ENCODE measurements around the gene LIMS3. TPM values are rescaled to one million over a fixed set of nuclear protein-coding genes. Genes with fewer than 3 reads are reported as not detected.
"Not testable (repeated sequence)": the region's sequence is repeated elsewhere in the genome, so short reads cannot be mapped to it uniquely, and the experiment has no call there.

The LIMS3 gene
- polyA plus RNA-seq, 1 experiment: 3.3 TPM

GRCh38 chr2:109936534-109936933 is 38.0 kb downstream of the LIMS3 start:
- H3K27me3 ChIP-seq (ENCODE audit: control insufficient read depth, insufficient read depth, low read length); DNase-seq (ENCODE audit: low read depth, low spot score); H3K9me3 ChIP-seq (ENCODE audit: control insufficient read depth, insufficient read depth, low read length); CTCF ChIA-PET; H3K4me3 ChIP-seq (ENCODE audit: low read depth, low read length); H3K27ac ChIP-seq (ENCODE audit: low read depth, low read length); POLR2A ChIA-PET: not testable (repeated sequence)

- H3K27ac ChIP-seq (ENCODE audit: low read depth, low read length); DNase-seq (ENCODE audit: low read depth, low spot score); H3K4me3 ChIP-seq (ENCODE audit: low read depth, low read length); POLR2A ChIA-PET; H3K27me3 ChIP-seq (ENCODE audit: control insufficient read depth, insufficient read depth, low read length); H3K9me3 ChIP-seq (ENCODE audit: control insufficient read depth, insufficient read depth, low read length); CTCF ChIA-PET: not testable (repeated sequence)
Observed at GRCh38 chr2:109945362-109945761, 46.9 kb downstream of the LIMS3 start.

- CTCF ChIA-PET; H3K27ac ChIP-seq (ENCODE audit: low read depth, low read length); DNase-seq (ENCODE audit: low read depth, low spot score); H3K27me3 ChIP-seq (ENCODE audit: control insufficient read depth, insufficient read depth, low read length); H3K4me3 ChIP-seq (ENCODE audit: low read depth, low read length); POLR2A ChIA-PET; H3K9me3 ChIP-seq (ENCODE audit: control insufficient read depth, insufficient read depth, low read length): not testable (repeated sequence)
Observed at GRCh38 chr2:109947262-109947958, 48.9 kb downstream of the LIMS3 start.

DNA sequence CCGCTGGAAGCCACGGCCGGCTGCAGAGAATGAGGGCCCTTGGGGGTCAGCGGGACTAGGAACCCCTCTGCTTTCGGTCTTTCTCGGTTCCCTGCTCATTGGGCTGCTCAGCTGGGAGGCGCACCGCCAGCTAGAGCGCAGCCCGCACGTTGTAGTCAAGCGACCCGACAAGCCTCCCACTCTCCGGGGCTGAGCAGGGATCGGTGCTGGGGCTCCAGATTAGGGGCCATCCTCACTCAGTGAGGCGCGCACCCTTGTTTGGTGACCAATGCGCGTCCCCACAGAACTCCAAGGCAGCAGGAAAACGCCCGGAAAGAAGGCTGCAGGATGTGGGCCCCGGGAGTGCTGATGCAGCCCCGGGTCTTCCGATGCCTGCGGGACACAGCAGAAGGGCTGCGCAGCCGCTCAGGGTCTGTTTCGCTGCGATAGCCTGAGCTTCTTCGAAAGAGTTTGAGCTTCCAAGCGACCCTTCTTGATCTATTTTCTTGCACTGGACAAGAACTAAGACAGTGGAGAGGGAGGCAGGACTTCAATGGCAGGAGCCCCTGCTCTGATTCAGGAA is 49.6 kb downstream of the LIMS3 start:
- CTCF ChIA-PET; DNase-seq (ENCODE audit: low read depth, low spot score); H3K27ac ChIP-seq (ENCODE audit: low read depth, low read length); H3K9me3 ChIP-seq (ENCODE audit: control insufficient read depth, insufficient read depth, low read length); POLR2A ChIA-PET; H3K27me3 ChIP-seq (ENCODE audit: control insufficient read depth, insufficient read depth, low read length); H3K4me3 ChIP-seq (ENCODE audit: low read depth, low read length): not testable (repeated sequence)

- H3K9me3 ChIP-seq (ENCODE audit: control insufficient read depth, insufficient read depth, low read length); H3K4me3 ChIP-seq (ENCODE audit: low read depth, low read length); DNase-seq (ENCODE audit: low read depth, low spot score); POLR2A ChIA-PET; H3K27me3 ChIP-seq (ENCODE audit: control insufficient read depth, insufficient read depth, low read length); H3K27ac ChIP-seq (ENCODE audit: low read depth, low read length); CTCF ChIA-PET: not testable (repeated sequence)
Observed at GRCh38 chr2:109950146-109950843, 51.8 kb downstream of the LIMS3 start.

DNA sequence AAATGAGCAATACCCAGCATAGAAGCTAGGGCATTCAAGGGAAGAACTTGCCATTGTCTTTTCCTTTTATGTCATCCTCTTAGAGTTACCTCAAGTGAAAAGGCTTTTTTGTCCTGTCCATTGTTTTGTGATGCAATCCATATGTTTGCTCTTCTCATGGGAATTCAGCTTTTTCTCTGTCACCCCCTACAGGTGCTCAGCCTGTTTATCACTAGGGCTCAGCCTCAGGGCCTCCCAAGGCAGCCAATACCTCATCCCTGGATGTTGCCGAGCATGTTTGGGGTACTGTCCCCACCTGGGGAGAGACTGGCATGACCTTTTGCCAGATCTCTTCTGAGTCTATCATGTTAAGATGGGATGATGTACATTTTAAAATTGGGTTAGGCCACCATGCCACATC is 65.5 kb downstream of the LIMS3 start:
- H3K4me3 ChIP-seq (ENCODE audit: low read depth, low read length); H3K27ac ChIP-seq (ENCODE audit: low read depth, low read length); POLR2A ChIA-PET; H3K27me3 ChIP-seq (ENCODE audit: control insufficient read depth, insufficient read depth, low read length); CTCF ChIA-PET; DNase-seq (ENCODE audit: low read depth, low spot score); H3K9me3 ChIP-seq (ENCODE audit: control insufficient read depth, insufficient read depth, low read length): not testable (repeated sequence)

GRCh38 chr2:109965482-109965881 is 67.0 kb downstream of the LIMS3 start:
- DNase-seq (ENCODE audit: low read depth, low spot score); POLR2A ChIA-PET; H3K9me3 ChIP-seq (ENCODE audit: control insufficient read depth, insufficient read depth, low read length); H3K27ac ChIP-seq (ENCODE audit: low read depth, low read length); H3K4me3 ChIP-seq (ENCODE audit: low read depth, low read length); H3K27me3 ChIP-seq (ENCODE audit: control insufficient read depth, insufficient read depth, low read length); CTCF ChIA-PET: not testable (repeated sequence)

GRCh38 chr2:109966107-109966736 is 67.7 kb downstream of the LIMS3 start:
- CTCF ChIA-PET; H3K27ac ChIP-seq (ENCODE audit: low read depth, low read length); DNase-seq (ENCODE audit: low read depth, low spot score); H3K4me3 ChIP-seq (ENCODE audit: low read depth, low read length); H3K9me3 ChIP-seq (ENCODE audit: control insufficient read depth, insufficient read depth, low read length); H3K27me3 ChIP-seq (ENCODE audit: control insufficient read depth, insufficient read depth, low read length); POLR2A ChIA-PET: not testable (repeated sequence)

DNA sequence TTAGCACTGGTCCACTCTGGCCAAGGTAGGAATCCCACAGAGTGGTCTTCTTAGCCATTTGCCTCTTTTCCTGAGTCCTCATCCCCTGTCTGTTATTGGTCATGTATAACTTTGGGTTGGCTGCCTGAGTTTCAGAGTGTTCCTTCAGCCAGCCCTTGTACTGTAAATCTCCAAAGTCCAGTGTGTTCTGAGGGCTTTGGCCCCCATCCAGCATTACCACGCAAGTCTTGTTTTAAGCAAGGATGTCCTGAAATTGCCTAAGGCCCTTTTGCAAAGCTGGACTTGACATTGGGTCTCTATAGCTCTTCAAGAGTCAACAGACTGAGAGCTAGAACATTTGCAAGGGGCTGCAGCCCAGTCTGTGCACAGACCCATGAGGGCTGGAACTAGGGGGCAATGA is 68.4 kb downstream of the LIMS3 start:
- DNase-seq (ENCODE audit: low read depth, low spot score); POLR2A ChIA-PET; H3K27ac ChIP-seq (ENCODE audit: low read depth, low read length); H3K27me3 ChIP-seq (ENCODE audit: control insufficient read depth, insufficient read depth, low read length); H3K4me3 ChIP-seq (ENCODE audit: low read depth, low read length); CTCF ChIA-PET; H3K9me3 ChIP-seq (ENCODE audit: control insufficient read depth, insufficient read depth, low read length): not testable (repeated sequence)

- H3K27ac ChIP-seq (ENCODE audit: low read depth, low read length); DNase-seq (ENCODE audit: low read depth, low spot score); H3K27me3 ChIP-seq (ENCODE audit: control insufficient read depth, insufficient read depth, low read length); H3K4me3 ChIP-seq (ENCODE audit: low read depth, low read length); H3K9me3 ChIP-seq (ENCODE audit: control insufficient read depth, insufficient read depth, low read length); CTCF ChIA-PET; POLR2A ChIA-PET: not testable (repeated sequence)
Observed at GRCh38 chr2:109969864-109970263, 71.4 kb downstream of the LIMS3 start.

DNA sequence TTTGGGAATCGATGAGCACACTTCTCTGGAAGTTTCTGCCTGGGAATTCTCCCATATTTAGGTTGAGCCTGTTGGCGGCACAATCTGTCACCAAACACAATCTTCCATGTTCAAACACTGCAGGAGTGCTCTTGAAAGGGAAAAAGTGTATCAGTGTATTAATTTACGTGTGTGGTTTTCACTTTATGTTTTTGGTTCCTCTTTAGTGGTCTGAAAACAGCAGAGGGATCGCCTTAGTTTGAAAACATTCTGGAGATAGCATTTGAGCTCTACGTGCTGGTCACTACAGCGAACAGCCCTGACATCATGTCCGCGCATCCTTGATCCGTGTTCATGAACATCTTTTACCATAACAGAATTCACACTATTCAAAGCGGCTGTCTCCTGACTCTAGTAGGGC is 73.2 kb downstream of the LIMS3 start:
- H3K9me3 ChIP-seq (ENCODE audit: control insufficient read depth, insufficient read depth, low read length); H3K27me3 ChIP-seq (ENCODE audit: control insufficient read depth, insufficient read depth, low read length); CTCF ChIA-PET; H3K27ac ChIP-seq (ENCODE audit: low read depth, low read length); POLR2A ChIA-PET; H3K4me3 ChIP-seq (ENCODE audit: low read depth, low read length); DNase-seq (ENCODE audit: low read depth, low spot score): not testable (repeated sequence)
